Astrocyte (in vitro differentiated cells and primary cell): Measurements from ENCODE around the gene CDC25A. TPM values are rescaled to one million over a fixed set of nuclear protein-coding genes. Genes with fewer than 3 reads are reported as not detected.

ENCODE experiments used
- DNase-seq: peaks from one replicate; pipeline ENCODE4 v3.0.0-alpha.2; 2010; ENCODE audit warnings: low read depth
- FAIRE-seq: peaks from 2 replicates; lab custom pipeline; 2011; peaks lifted over from hg19 to GRCh38; lab: Jason Lieb, UNC
- H2AFZ ChIP-seq: 2 replicates; pipeline ENCODE4 v1.6.0; 2012; ENCODE audit warnings: low read depth, low read length, inconsistent platforms
- H3K27ac ChIP-seq: 2 replicates; pipeline ENCODE4 v1.5.1; 2011; ENCODE audit warnings: low read depth, low read length, inconsistent platforms
- H3K27me3 ChIP-seq: 2 replicates; pipeline ENCODE4 v1.6.0; 2011; ENCODE audit warnings: low read length, inconsistent platforms; ENCODE audit not compliant: insufficient read depth
- H3K36me3 ChIP-seq: 2 replicates; pipeline ENCODE4 v1.5.1; 2011; ENCODE audit warnings: low read length, inconsistent platforms; ENCODE audit not compliant: insufficient read depth
- H3K4me1 ChIP-seq: 2 replicates; pipeline ENCODE4 v1.5.1; 2011; ENCODE audit warnings: low read length, inconsistent platforms; ENCODE audit not compliant: insufficient read depth
- H3K4me2 ChIP-seq: 2 replicates; pipeline ENCODE4 v1.6.0; 2012; ENCODE audit warnings: low read length, inconsistent platforms
- H3K4me3 ChIP-seq: 2 replicates; pipeline ENCODE4 v1.5.1; 2011; ENCODE audit warnings: low read depth, mild to moderate bottlenecking, low read length, inconsistent platforms; ENCODE audit not compliant: insufficient read depth
- H3K79me2 ChIP-seq: 2 replicates; pipeline ENCODE4 v1.6.0; 2012; ENCODE audit warnings: mild to moderate bottlenecking, low read length, inconsistent platforms; ENCODE audit not compliant: insufficient read depth
- H3K9ac ChIP-seq: 2 replicates; pipeline ENCODE4 v1.6.0; 2012; ENCODE audit warnings: mild to moderate bottlenecking, low read length, inconsistent platforms
- H3K9me3 ChIP-seq: 2 replicates; pipeline ENCODE4 v1.5.1; 2012; ENCODE audit warnings: low read depth, mild to moderate bottlenecking, low read length, inconsistent platforms; ENCODE audit not compliant: insufficient read depth
- H4K20me1 ChIP-seq: 2 replicates; pipeline ENCODE4 v1.6.0; 2012; ENCODE audit warnings: low read length, inconsistent platforms; ENCODE audit not compliant: insufficient read depth
- H3K27ac Mint-ChIP-seq: one replicate; pipeline ENCODE4 v1.8.0; 2021; ENCODE audit warnings: mild to moderate bottlenecking, mixed read lengths; ENCODE audit not compliant: unreplicated experiment
- H3K27me3 Mint-ChIP-seq: one replicate; pipeline ENCODE4 v1.8.0; 2021; ENCODE audit warnings: low read depth, mixed read lengths; ENCODE audit not compliant: unreplicated experiment
- H3K36me3 Mint-ChIP-seq: one replicate; pipeline ENCODE4 v1.8.0; 2021; ENCODE audit warnings: low read depth, mixed read lengths; ENCODE audit not compliant: unreplicated experiment
- H3K4me1 Mint-ChIP-seq: one replicate; pipeline ENCODE4 v1.8.0; 2021; ENCODE audit warnings: low read depth, mixed read lengths; ENCODE audit not compliant: unreplicated experiment
- H3K4me3 Mint-ChIP-seq: one replicate; pipeline ENCODE4 v1.8.0; 2021; ENCODE audit warnings: mild to moderate bottlenecking, moderate library complexity, mixed read lengths; ENCODE audit not compliant: unreplicated experiment
- H3K9me3 Mint-ChIP-seq: one replicate; pipeline ENCODE4 v1.8.0; 2021; ENCODE audit warnings: mild to moderate bottlenecking, mixed read lengths; ENCODE audit not compliant: unreplicated experiment
- CTCF ChIP-seq: IDR thresholded peaks from 2 replicates; pipeline ENCODE4 v1.5.1; 2011; ENCODE audit warnings: low read depth, mild to moderate bottlenecking, inconsistent platforms, low read length, moderate library complexity; ENCODE audit not compliant: insufficient read depth
- EZH2 ChIP-seq: IDR thresholded peaks from 2 replicates; pipeline ENCODE4 v1.6.1; 2012; ENCODE audit warnings: mild to moderate bottlenecking, low read length, inconsistent platforms; ENCODE audit not compliant: insufficient read depth
- total RNA-seq: library from RNA; stranded (reverse); gene quantifications from 2 replicates; pipeline ENCODE4 v1.2.1, GENCODE V29; 2021

Gene CDC25A
- total RNA-seq, 1 donor from 2014 or later, result 5.1 TPM

- no peaks in the 10 kb centered on the region for H3K36me3 Mint-ChIP-seq
- H3K9me3 Mint-ChIP-seq, result no peaks in the 10 kb centered on the region
- H3K27me3 Mint-ChIP-seq, result peaks cover 32% of the 10 kb centered on the region
Observed at GRCh38 chr3:48226939-48227338, 38.7 kb upstream of the CDC25A start.

GRCh38 chr3:48225587-48225986 lies 37.4 kb upstream of the CDC25A start:
- Histone ChIP-seq H3K9ac (no peak overlapping the region), H3K4me3 (no peak overlapping the region), H2AFZ (no peak overlapping the region), H3K4me2 (no peak overlapping the region), H3K79me2 (no peaks in the 10 kb centered on the region), H3K27ac (no peak overlapping the region), H3K9me3 (no peaks in the 10 kb centered on the region), H3K4me1 (no peaks in the 10 kb centered on the region), H3K27me3 (peaks cover 7% of the 10 kb centered on the region), H4K20me1 (no peaks in the 10 kb centered on the region), H3K36me3 (no peaks in the 10 kb centered on the region)
- Mint-ChIP-seq H3K36me3 (peaks cover 5% of the 10 kb centered on the region), H3K4me1 (no peaks in the 10 kb centered on the region), H3K4me3 (no peak overlapping the region), H3K9me3 (peaks cover 2% of the 10 kb centered on the region), H3K27ac (no peak overlapping the region), H3K27me3 (peaks cover 43% of the 10 kb centered on the region)
- DNase-seq, result no peak
- FAIRE-seq, result no peak
- TF ChIP-seq CTCF, result no peak
- no peak for TF ChIP-seq EZH2

More at GRCh38 chr3:48226939-48227338, 38.7 kb upstream of the CDC25A start:
- no peaks in the 10 kb centered on the region for H3K36me3 ChIP-seq
- FAIRE-seq (no peak), DNase-seq (no peak)
- H2AFZ ChIP-seq, result no peak overlapping the region
- no peak overlapping the region for H3K27ac Mint-ChIP-seq
- no peaks in the 10 kb centered on the region for H3K79me2 ChIP-seq
- H3K4me1 ChIP-seq, result no peaks in the 10 kb centered on the region
- H3K4me3 ChIP-seq, result no peak overlapping the region
- H3K4me2 ChIP-seq, result no peak overlapping the region
- H3K4me1 Mint-ChIP-seq, result no peaks in the 10 kb centered on the region
- H3K27ac ChIP-seq, result no peak overlapping the region
- no peaks in the 10 kb centered on the region for H3K9me3 ChIP-seq
- H3K4me3 Mint-ChIP-seq, result no peak overlapping the region
- no peak overlapping the region for H3K9ac ChIP-seq
- H4K20me1 ChIP-seq, result no peaks in the 10 kb centered on the region
- TF ChIP-seq CTCF, result no peak
- no peak for TF ChIP-seq EZH2
- H3K27me3 ChIP-seq, result peaks cover 7% of the 10 kb centered on the region

GRCh38 chr3:48222616-48223513 lies 34.6 kb upstream of the CDC25A start, which contains the start of gene CAMP:
CAMP (plus strand) TSS chr3:48223495; CDS start chr3:48223512, 17 bp downstream.
- peaks cover 7% of the 10 kb centered on the region for H3K9me3 Mint-ChIP-seq
- Histone ChIP-seq H3K4me1 (no peaks in the 10 kb centered on the region), H2AFZ (no peak within 1 kb of the TSS), H3K9me3 (no peaks in the 10 kb centered on the region), H3K79me2 (no peaks in the 10 kb centered on the region), H3K4me2 (no peak within 1 kb of the TSS), H3K27ac (no peak within 1 kb of the TSS), H3K4me3 (no peak within 1 kb of the TSS), H3K9ac (no peak within 1 kb of the TSS), H3K27me3 (peaks cover 7% of the 10 kb centered on the region), H3K36me3 (no peaks in the 10 kb centered on the region), H4K20me1 (no peaks in the 10 kb centered on the region)
- TF ChIP-seq EZH2, result no peak
- TF ChIP-seq CTCF, result no peak
- DNase-seq (peak; percentile 14), FAIRE-seq (no peak)
- H3K36me3 Mint-ChIP-seq, result peaks cover 5% of the 10 kb centered on the region
- peaks cover 3% of the 10 kb centered on the region for H3K4me1 Mint-ChIP-seq
- H3K4me3 Mint-ChIP-seq, result no peak within 1 kb of the TSS
- peaks cover 58% of the 10 kb centered on the region for H3K27me3 Mint-ChIP-seq
- H3K27ac Mint-ChIP-seq, result no peak within 1 kb of the TSS
